HG02571 (cell line): ENCODE results near the gene CENPX.
A peak's percentile ranks its signal among the peaks of the same experiment; 100 is the strongest.
"Not testable (repeated sequence)": the region's sequence is repeated elsewhere in the genome, so short reads cannot be mapped to it uniquely, and the experiment has no call there.

Source experiments
- ATAC-seq: cut with Tn5 transposase; IDR thresholded peaks from one replicate; pipeline ENCODE4 v1.9.1; 2021; ENCODE audit warnings: mild to moderate bottlenecking, moderate library complexity; ENCODE audit not compliant: unreplicated experiment

CENPX gene

GRCh38 chr17:81984773-81985410 lies 37.8 kb downstream of the CENPX start:
- no peak for ATAC-seq

- ATAC-seq, result no peak
Measured at GRCh38 chr17:81983639-81984373, 38.9 kb downstream of the CENPX start.

DNA sequence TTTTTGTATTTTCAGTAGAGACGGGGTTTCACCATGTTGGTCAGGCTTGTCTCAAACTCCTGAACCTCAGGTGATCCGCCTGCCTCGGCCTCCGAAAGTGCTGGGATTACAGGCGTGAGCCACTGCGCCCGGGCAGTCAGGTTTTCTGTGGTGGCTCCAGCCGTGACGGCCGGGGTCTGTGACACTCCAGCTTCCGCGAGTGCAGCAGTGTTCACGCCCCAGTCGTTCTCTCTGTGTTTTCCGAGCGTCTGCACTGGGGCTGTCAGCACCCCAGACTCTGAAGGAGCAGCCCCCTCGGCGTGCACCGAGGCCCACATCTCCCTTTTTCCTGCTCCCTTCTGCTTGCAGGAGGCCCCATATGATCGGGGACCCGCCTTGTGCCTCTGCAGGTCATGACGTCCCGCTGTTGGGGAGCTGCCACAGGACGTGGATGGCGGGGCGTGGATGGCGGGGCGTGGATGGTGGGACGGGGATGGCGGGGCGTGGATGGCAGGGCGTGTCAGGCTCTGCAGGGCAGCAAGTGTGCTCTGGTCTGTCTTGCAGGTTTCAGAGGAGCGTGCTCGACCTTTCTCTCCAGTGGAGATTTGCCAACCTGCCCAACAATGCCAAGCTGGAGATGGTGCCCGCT lies 39.6 kb downstream of the CENPX start:
- ATAC-seq, result no peak

DNA sequence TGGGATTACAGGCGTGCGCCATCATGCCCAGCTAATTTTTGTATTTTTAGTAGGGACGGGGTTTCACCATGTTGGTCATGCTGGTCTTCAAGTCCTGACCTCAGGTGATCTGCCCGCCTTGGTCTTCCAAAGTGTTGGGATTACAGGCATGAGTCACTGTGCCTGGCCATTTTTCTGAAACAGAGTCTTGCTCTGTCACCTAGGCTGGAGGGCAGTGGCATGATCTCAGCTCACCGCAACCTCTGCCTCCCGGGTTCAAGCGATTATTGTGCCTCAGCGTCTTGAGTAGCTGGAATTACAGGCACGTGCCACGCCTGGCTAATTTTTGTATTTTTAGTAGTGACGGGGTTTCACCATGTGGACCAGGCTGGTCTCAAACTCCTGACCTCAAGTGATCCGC lies 41.2 kb downstream of the CENPX start:
- not testable (repeated sequence) for ATAC-seq

- ATAC-seq, result no peak
Measured at GRCh38 chr17:81980707-81981343, 41.9 kb downstream of the CENPX start.

- ATAC-seq, result no peak
Measured at GRCh38 chr17:81980122-81980521, 42.6 kb downstream of the CENPX start.

GRCh38 chr17:81978524-81979298 lies 44.0 kb downstream of the CENPX start:
- no peak for ATAC-seq

GRCh38 chr17:81977211-81977808 lies 45.4 kb downstream of the CENPX start, which contains the start of gene ASPSCR1:
TSS of gene ASPSCR1 (plus strand) at chr17:81977629. CDS start at chr17:81977647, 18 bp downstream.
- ATAC-seq, result peak; percentile 73

- ATAC-seq, result peak; percentile 3
Measured at GRCh38 chr17:81976332-81977210, 46.1 kb downstream of the CENPX start.

DNA sequence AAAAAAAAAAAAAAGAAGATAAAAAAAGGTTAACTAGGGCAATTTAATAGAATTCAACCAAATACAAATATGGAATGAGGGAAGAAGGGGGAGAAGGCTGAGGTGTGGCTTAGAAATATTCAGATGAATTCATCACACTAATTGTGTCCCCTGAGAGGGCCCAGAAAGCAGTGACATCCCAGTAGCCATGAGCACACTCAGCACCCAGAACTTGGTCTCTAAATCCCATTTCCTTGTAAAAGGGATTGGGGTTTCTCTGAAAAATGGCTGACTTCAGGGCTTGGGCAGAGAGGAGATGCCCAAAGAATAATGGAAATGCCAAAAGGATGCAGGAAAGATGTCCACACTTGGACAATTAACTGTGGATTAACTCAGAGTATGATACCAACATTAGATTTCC lies 49.2 kb downstream of the CENPX start:
- ATAC-seq, result no peak

DNA sequence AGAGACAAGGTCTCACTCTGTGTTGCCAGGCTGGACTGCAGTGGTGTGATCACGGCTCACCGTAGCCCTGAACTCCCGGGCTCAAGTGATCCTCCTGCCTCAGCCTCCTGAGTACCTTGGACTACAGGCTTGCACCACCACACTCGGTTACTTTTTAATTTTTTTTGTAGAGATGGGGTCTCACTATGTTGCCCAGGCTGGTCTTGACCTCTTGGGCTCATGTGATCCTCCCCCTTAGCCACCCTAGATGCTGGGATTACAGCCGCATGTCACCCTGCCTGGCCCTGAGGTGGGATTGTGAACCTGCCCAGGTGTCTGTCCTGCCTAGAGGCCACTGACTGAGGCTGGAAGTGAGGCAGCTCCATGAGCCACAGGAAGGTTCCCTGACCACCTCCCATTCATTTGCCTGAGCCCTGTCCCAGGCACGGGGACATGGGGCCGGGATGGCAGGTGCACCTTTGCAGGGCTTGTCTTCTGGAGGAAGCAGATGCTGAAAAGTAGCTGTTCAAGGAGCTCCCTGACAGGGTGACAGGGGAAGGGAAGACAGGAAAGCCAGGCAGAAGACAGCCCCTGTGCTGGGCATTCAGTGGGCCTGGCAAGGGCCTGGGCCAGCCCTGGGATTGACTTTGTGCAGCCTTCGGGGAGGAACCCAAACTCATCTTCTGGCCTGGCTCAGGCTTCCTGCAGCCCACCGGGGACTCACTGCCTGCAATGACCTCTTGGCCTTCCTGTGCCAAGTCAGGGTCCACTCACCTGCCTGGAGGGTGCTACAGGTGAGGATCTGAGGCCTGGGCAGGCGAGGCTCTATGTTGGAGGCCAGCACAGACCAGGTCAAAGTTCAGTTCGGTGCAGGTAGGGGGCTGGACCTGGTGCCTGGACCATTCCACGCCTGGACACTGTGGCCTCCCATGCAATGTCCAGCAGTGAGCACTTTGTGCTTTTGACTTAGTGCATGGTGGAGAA lies 53.5 kb downstream of the CENPX start:
- ATAC-seq, result no peak
